C4-2B (cell line): ENCODE measurements around the gene URI1.

ENCODE experiments used
- H3K27ac ChIP-seq: fragments of 450-650 bp; 2 replicates; pipeline ENCODE4 v1.5.1; 2017
- ZFX ChIP-seq: fragments of 450-650 bp; IDR thresholded peaks from 2 replicates; pipeline ENCODE4 v1.6.1; 2017
- TF ChIP-seq, protein P1 (sequence below): fragments of 450-650 bp; conservative IDR thresholded peaks from 2 replicates; pipeline ENCODE4 v1.5.1; 2017; ENCODE audit warnings: mild to moderate bottlenecking

The URI1 gene

DNA sequence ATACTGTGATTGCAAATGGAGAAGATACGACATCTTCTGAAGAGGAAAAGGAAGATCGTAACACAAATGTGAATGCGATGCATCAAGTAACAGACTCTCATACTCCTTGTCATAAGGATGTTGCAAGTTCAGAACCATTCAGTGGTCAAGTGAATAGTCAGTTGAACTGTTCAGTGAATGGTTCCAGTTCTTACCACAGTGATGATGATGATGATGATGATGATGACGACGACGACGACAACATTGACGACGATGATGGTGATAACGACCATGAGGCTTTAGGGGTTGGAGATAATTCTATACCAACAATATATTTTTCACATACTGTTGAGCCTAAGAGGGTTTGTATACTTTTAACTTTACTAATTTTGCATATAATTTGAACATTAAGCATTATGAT lies 67.0 kb downstream of the URI1 start:
- H3K27ac ChIP-seq, result no peak overlapping the region
- TF ChIP-seq ZFX, result no peak
- TF ChIP-seq, protein P1, sequence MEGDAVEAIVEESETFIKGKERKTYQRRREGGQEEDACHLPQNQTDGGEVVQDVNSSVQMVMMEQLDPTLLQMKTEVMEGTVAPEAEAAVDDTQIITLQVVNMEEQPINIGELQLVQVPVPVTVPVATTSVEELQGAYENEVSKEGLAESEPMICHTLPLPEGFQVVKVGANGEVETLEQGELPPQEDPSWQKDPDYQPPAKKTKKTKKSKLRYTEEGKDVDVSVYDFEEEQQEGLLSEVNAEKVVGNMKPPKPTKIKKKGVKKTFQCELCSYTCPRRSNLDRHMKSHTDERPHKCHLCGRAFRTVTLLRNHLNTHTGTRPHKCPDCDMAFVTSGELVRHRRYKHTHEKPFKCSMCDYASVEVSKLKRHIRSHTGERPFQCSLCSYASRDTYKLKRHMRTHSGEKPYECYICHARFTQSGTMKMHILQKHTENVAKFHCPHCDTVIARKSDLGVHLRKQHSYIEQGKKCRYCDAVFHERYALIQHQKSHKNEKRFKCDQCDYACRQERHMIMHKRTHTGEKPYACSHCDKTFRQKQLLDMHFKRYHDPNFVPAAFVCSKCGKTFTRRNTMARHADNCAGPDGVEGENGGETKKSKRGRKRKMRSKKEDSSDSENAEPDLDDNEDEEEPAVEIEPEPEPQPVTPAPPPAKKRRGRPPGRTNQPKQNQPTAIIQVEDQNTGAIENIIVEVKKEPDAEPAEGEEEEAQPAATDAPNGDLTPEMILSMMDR, result no peak

DNA sequence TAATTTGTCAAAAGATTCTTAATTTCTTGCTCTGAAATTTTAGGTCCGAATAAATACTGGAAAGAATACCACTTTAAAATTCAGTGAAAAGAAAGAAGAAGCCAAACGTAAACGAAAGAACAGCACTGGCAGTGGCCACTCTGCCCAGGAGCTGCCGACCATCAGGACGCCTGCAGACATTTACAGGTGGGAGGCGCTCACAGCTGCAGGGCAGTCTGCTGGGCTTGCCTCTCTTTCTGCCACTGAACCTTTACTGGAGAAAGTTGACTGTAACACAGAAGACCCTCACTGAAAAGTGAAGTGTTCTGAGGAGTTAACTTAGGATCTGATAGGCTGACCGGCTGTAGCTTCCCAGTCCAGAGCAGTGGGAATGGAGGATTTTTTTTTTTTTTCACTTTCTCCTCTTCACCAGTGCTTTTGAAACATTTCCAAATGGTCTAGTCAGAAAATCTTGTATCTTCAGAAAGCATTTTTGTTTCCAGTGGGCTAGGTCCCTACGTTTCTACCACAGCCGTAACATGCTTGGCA lies 69.1 kb downstream of the URI1 start:
- TF ChIP-seq ZFX, result no peak
- TF ChIP-seq, protein P1, result no peak

DNA sequence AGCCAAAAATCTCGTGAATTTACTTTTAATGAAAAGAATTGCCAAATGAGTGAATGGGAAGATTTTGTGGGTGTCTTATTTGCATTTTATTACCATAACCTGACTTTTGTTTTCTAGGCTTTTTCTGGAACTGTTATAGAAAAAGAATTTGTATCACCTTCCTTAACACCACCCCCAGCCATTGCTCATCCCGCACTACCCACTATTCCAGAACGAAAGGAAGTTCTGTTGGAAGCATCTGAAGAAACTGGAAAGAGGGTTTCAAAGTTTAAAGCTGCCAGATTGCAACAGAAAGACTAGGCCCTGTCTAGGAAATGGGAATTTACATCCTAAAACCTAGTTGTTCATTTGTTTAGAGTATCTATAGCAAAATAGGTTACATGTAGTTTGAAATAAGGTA lies 72.7 kb downstream of the URI1 start:
- TF ChIP-seq, protein P1, result no peak
- no peak for TF ChIP-seq ZFX
- H3K27ac ChIP-seq, result no peak overlapping the region

More for the DNA sequence above, 69.1 kb downstream of the URI1 start:
- no peak overlapping the region for H3K27ac ChIP-seq

DNA sequence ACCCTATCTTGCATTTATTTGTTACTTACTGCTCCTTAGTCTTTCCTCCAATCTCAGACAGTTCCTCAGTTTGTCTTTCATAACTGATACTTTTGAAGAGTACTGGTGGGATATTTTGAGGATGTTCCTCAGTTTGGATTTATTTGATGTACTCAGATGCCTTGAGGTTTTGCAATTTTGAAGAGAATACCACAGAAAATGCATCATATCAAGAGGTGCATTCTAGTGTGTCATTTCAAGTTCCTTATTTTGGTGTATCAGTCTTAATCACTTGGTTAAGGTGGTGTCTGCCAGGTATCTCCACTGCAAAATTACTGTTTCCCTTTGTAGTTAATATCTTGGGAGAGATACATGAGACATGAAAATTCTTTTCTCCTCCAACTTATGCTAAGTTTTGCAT lies 75.1 kb downstream of the URI1 start:
- H3K27ac ChIP-seq, result no peak overlapping the region
- TF ChIP-seq, protein P1, result no peak

DNA sequence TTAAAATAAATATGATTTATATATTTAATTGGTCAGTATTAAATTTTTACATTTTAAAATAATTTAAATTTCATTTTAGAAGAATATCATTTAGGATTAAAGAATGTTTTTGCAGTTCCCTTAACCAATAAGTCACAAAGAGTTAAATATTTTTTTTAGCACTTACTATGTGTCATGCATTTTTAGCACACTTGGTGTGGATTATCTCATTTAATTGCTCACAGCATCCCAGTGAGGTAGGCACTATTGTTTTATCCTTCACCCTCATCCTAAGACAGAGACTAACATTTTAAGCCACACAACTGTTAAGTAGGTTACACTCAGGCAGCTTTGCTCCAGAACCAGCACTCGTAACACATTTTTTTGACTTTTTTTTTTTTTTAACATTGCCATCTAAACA lies 78.2 kb downstream of the URI1 start:
- no peak for TF ChIP-seq ZFX
- TF ChIP-seq, protein P1, result no peak
- no peak overlapping the region for H3K27ac ChIP-seq

DNA sequence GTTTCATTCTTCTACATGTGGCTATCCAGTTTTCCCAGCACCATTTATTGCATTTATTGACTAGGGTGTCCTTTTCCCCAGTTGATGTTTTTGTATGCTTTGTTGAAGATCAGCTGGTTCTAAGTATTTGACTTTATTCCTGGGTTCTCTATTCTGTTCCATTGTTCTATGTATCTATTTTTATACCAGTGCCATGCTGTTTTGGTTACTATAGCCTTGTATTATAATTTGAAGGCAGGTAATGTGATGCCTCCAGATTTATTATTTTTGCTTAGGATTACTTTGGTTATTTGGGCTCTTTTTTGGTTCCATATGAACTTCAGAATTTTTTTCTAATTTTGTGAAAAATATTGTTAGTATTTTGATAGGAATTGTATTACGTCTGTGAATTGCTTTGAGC lies 80.6 kb downstream of the URI1 start:
- TF ChIP-seq, protein P1, result no peak
- no peak overlapping the region for H3K27ac ChIP-seq

DNA sequence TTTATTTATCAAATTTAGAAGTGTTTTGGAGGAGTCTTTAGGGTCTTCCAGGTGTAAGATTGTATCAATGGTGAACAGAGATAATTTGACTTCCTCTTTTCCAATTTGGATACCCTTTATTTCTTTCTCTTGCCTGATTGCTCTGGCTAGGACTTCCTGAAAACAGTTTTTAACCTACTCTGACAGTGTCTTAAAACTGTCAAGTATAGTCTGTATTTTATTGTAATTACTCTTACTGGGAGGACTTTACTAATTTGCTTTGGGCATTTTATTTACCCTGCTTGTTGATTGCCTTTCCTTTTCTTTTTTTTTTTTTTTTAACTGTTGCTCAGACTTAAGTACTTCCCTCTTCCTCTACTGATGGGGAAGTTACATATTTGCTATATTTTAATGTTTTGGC lies 81.3 kb downstream of the URI1 start:
- TF ChIP-seq, protein P1, result no peak
- H3K27ac ChIP-seq, result no peak overlapping the region
